GM12873 (cell line): ENCODE data around the gene FRY.

Experiments
- TF ChIP-seq, protein P1 (sequence below): IDR thresholded peaks from 2 replicates; pipeline ENCODE4 v1.5.1; 2012; ENCODE audit warnings: low read depth, mild to moderate bottlenecking, moderate library complexity, low read length, control low read depth; ENCODE audit not compliant: insufficient read depth; ENCODE audit errors: missing control alignments

The FRY gene

DNA sequence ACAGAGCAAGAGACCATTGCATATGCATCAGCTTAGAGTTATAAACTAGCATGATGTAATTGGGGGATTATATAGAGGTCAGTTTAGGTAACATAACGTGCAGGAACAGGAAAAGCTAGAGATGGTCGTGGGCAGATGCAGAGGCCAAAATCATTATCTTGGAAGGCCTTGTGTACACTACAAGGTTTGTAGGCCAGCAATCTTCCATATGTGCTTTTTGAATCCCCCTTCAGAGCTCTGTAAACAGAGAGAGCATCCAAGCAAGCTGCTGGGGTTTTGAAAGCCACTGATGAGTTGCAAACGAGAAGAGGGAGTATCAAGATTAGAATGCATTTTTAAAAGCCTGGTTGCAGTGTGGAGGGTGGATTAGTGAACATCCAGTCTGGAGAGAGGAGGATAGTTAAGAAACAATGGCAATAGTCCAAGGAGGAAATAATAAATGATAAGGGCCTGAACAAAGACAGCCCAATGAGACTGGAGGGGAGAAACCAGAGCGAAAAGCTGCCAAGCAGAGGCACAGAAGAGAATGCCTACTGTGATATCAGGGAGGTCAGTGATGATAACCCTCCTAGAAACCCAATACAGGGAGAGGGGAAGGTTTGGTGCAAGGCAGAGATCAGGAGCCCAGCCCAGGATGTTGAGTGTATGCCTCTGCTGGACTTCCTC, 174.0 kb downstream of the FRY start:
- TF ChIP-seq, protein P1, sequence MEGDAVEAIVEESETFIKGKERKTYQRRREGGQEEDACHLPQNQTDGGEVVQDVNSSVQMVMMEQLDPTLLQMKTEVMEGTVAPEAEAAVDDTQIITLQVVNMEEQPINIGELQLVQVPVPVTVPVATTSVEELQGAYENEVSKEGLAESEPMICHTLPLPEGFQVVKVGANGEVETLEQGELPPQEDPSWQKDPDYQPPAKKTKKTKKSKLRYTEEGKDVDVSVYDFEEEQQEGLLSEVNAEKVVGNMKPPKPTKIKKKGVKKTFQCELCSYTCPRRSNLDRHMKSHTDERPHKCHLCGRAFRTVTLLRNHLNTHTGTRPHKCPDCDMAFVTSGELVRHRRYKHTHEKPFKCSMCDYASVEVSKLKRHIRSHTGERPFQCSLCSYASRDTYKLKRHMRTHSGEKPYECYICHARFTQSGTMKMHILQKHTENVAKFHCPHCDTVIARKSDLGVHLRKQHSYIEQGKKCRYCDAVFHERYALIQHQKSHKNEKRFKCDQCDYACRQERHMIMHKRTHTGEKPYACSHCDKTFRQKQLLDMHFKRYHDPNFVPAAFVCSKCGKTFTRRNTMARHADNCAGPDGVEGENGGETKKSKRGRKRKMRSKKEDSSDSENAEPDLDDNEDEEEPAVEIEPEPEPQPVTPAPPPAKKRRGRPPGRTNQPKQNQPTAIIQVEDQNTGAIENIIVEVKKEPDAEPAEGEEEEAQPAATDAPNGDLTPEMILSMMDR, result no peak

DNA sequence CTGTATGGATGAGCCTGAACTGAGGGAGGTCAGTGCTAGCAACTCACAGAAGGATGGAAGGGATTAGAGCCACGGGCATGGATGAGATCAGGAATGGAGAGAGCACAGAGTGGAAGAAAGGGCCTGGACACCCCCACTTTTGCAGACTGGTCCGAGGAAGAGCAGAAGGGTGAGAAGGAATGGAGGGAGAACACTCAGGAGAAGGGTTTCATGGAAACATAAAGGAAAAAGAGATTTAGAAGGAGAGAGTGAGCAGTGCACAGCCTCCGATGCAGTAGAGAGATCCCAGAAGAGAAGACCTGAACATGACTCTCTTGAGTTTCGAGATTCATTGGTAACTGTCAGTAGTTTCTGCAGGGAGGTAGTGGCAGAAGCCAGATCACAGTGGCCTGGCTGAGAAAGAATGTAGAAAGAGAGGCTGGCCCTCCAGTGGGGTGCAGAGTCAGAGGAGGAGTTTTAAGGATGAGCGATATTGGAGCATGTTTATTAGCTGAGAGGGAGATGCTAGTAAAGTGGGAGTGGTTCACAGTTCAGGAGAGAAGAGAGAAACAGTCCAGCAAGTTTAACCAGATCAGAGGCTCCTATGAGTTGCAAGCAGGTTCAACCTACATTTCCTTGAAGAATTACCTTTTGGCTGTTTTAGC, 174.6 kb downstream of the FRY start:
- TF ChIP-seq, protein P1, result no peak

DNA sequence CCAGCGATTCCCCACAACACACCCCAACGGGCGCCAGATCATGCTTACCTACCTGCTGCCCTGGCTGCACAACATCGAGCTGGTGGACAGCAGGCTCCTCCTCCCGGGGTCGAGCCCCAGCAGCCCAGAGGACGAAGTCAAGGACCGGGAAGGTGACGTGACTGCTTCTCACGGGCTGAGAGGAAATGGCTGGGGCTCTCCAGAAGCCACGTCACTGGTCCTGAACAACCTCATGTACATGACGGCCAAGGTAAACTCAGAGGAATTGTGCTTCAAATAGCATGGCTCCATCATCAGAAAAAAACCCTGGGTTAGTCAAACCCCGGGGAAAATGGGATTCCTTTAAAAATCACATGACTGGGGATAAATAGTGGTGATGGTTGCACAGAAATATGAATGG, 177.3 kb downstream of the FRY start:
- TF ChIP-seq, protein P1, result no peak

DNA sequence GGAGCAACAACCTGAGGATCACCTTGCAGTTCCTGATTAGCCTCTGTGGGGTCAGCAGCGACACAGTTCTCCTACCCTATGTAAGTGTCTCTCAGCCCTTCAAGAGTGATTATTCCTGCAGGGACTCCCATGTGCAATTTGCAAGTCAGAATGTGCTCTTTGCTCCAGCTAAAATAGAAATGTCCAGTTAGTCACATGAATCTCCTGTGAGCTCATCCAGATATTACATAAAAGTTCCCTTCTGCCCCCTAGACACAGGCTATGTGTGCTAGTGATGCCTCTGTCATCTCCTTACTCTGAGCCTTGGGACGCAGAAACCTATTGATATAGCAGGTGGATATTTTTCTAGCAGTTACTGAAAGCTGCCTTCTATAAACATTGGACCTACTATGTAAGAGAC, 178.1 kb downstream of the FRY start:
- TF ChIP-seq, protein P1, result no peak

DNA sequence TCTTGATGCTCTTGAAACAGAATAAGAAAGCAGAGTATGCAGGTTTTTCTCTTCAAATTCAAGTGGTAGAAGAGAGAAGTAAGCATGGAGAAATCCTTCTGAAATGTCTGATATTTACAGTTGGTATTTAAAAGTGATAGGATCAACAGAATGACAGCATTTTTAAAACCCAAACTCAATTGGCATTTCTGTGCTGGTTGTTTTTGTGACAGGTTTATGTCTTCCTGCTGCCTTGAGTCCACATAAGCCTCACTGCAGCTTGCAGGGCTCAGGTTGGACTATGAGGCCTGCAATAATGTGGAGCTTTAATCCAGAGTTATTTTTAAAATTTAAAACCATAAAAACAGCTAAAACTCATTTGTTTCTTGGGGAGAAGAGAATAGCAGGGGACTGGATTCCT, 178.5 kb downstream of the FRY start:
- TF ChIP-seq, protein P1, result no peak

DNA sequence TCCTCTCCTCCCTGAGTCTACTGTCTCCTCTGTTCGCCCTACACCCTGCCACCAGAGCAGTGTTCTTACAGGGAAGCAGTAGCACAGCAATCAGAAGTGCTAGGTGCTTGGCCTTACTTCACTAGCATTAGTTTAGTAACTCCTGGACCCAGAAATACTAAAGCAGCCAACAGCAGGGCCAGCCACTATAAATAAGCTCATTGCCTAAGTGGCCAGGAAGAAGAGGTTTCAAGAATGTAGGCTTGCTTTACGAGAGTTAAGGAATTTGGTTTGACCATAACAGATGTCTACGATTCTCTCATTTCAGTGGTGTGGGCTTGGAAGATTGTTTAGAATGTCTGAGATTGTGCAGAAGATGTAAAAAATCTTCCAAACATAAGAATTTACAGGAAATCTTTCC, 180.2 kb downstream of the FRY start:
- TF ChIP-seq, protein P1, result no peak

DNA sequence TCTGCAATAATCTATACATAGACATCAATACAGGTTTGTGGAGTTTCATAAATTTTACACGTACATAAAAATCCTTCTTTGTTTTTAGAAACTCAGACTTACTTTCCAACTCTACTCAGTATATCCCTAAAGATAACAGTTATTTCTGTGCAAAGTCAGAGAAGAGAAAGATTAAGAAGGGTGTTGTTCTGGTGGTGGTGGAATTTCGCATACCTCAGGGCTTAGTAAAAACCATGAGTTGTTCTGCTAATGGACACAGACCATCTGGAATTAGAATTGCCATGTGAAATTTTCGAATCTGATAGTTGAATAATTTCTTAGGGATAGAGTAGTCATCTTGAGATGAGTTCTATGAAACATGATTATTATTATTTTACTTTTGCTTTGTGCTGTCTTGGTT, 180.8 kb downstream of the FRY start:
- TF ChIP-seq, protein P1, result no peak
